Erythroblast (primary cell): ENCODE results near the gene FGFR3.

Experiments
- DNase-seq, 2 experiments: peaks; one replicate each; lab custom pipeline; 2025; lab: John Stamatoyannopoulos, UW
- GATA1 ChIP-seq: IDR thresholded peaks from 2 replicates; pipeline ENCODE4 v1.6.1; 2011; ENCODE audit warnings: low read depth, mild to moderate bottlenecking, control low read depth, low read length, moderate library complexity
- POLR2A ChIP-seq: IDR thresholded peaks from 2 replicates; pipeline ENCODE4 v1.6.1; 2011; ENCODE audit warnings: mild to moderate bottlenecking, low read length

FGFR3 gene

GRCh38 chr4:1794809-1795298 is 1.8 kb downstream of the FGFR3 start:
- peak; percentile 35 to 52 for DNase-seq
- TF ChIP-seq GATA1, result no peak

- TF ChIP-seq GATA1 (no peak), POLR2A (no peak)
- DNase-seq, result no peak
Observed at GRCh38 chr4:1795299-1796195, 2.5 kb downstream of the FGFR3 start.

- DNase-seq, result no peak
- TF ChIP-seq GATA1 (no peak), POLR2A (no peak)
Observed at GRCh38 chr4:1796486-1797204, 3.6 kb downstream of the FGFR3 start.

- TF ChIP-seq GATA1 (no peak), POLR2A (no peak)
Observed at GRCh38 chr4:1797298-1797860, 4.3 kb downstream of the FGFR3 start.

GRCh38 chr4:1797861-1798579 is 4.9 kb downstream of the FGFR3 start:
- TF ChIP-seq GATA1, result no peak
- TF ChIP-seq POLR2A, result no peak
- no peak for DNase-seq

More at GRCh38 chr4:1797298-1797860, 4.3 kb downstream of the FGFR3 start:
- no peak for DNase-seq

- no peak for DNase-seq
- TF ChIP-seq GATA1, result no peak
- TF ChIP-seq POLR2A, result no peak
Observed at GRCh38 chr4:1798580-1799386, 5.7 kb downstream of the FGFR3 start.

- TF ChIP-seq GATA1, result no peak
- no peak for TF ChIP-seq POLR2A
- no peak for DNase-seq
Observed at GRCh38 chr4:1799387-1800375, 6.6 kb downstream of the FGFR3 start.

GRCh38 chr4:1800805-1801204 is 7.7 kb downstream of the FGFR3 start:
- no peak for DNase-seq
- TF ChIP-seq POLR2A, result no peak
- TF ChIP-seq GATA1, result no peak

- no peak for DNase-seq
- no peak for TF ChIP-seq GATA1
- TF ChIP-seq POLR2A, result no peak
Observed at GRCh38 chr4:1801286-1801958, 8.3 kb downstream of the FGFR3 start.

- no peak for TF ChIP-seq GATA1
- no peak for TF ChIP-seq POLR2A
- peak in 1 of 2 experiments; percentile 25 for DNase-seq
Observed at GRCh38 chr4:1802151-1802715, 9.1 kb downstream of the FGFR3 start.
